Measurements from ENCODE around the gene PDZK1. TPM values are rescaled to one million over a fixed set of nuclear protein-coding genes. Genes with fewer than 3 reads are reported as not detected.

The PDZK1 gene
- total RNA-seq (under 1 TPM in 2 of 5 experiments, not detected in 3; 0.17 to 0.53 TPM), polyA plus RNA-seq (under 1 TPM in 1 of 2 donors, not detected in 1; 0.09 TPM), total RNA-seq (not detected)

DNA sequence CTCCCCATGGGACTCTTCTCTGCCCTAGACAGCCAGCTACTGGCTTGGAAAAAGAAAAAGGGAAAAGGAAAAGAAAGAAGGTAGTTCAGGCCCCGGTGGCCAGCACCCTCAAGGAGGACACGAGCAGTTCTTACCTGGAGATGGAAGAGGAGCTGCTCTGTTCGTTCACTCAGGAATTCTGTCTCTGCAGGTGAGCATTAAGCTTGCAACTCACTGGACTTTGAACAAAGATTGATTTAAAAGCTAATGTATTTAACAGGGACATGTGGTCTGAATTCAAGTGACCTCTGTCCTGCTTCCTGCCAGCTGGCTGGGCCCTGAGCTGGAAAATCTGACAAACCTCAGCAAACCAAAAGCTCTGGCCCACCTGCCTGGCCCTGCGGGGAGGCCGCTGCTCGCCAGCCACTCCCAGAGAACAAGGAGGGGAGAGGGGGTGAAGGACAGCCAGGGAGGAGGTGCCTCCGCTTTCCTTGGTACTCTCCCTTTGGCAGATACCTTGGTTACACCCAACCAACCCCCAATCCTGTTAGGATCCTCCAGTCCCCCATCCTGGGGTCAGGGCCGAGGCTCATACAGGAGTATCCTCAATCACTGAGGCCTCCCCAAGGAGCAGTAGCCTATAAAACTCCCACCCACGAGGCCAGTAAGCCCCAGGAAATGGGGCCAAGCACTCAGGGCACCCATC is at the start of gene PDZK1:
Gene PDZK1, minus strand, starts transcription at position 186 of the 685 bp plus-strand sequence. CDS start 19,347 bp downstream, outside the sequence.
- H3K9me3 ChIP-seq (ENCODE audit: control insufficient read depth in 2 of 3, low read length in 3 of 3) = no peaks in the 10 kb centered on the region
- no peaks in the 10 kb centered on the region for H3K9me3 Mint-ChIP-seq
- H3K4me1 Mint-ChIP-seq = peaks cover 0 to 5% (median 0%) of the 10 kb centered on the region in 7 donors
- H3K27ac Mint-ChIP-seq = no peak within 1 kb of the TSS
- H3K36me3 Mint-ChIP-seq = no peaks in the 10 kb centered on the region
- H3K36me3 ChIP-seq (ENCODE audit: control insufficient read depth in 2 of 3, insufficient read depth in 3 of 3, low read length in 3 of 3) = no peaks in the 10 kb centered on the region
- POLR2A ChIA-PET = no interaction called here
- H3K27ac ChIP-seq (ENCODE audit: low read depth, low read length) = no peak within 1 kb of the TSS
- DNase-seq (no peak), ATAC-seq (no peak)
- H3K27me3 Mint-ChIP-seq = peaks cover 0 to 20% (median 0%) of the 10 kb centered on the region in 5 donors
- H3K4me3 Mint-ChIP-seq = no peak within 1 kb of the TSS
- H3K4me3 ChIP-seq (ENCODE audit: low read length) = no peak within 1 kb of the TSS
- CTCF ChIA-PET = no interaction called here
- intact Hi-C loops (cut with micrococcal nuclease) = no loop called here
- H3K4me1 ChIP-seq (ENCODE audit: control insufficient read depth in 2 of 2, insufficient read depth in 2 of 2, low read length in 2 of 2) = no peaks in the 10 kb centered on the region
- no peaks in the 10 kb centered on the region for H3K27me3 ChIP-seq (ENCODE audit: control insufficient read depth in 2 of 2, insufficient read depth in 2 of 2, low read length in 2 of 2)

DNA sequence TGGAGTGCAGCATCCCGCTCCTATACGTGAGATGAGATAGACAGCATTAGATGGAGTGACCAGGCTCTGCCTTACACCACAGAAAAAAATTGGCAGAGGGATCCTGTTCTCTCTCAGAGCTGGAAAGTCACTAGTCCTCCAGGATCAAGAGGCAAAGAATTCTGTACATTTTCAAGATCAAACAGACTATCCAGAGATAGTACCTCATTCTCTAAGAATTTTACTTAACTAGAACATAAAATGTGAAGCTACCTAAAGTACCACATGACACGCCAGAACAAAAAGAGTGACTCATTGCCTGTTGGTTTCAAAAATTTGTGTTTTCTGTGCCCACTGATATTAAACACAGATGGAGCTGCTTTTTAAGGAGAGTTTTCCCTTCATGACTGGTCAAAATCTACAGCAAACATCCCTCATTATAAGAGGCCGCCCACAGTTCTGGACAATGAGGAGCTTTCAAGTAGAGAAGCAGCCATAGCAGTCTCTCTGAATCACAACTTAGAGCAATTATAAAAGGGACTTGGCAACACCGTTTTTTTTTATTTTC is 44.4 kb upstream of the PDZK1 start:
- Mint-ChIP-seq H3K4me1 (peaks cover 0 to 6% (median 0%) of the 10 kb centered on the region in 7 donors), H3K9me3 (no peaks in the 10 kb centered on the region), H3K36me3 (peaks cover 21 to 52% (median 32%) of the 10 kb centered on the region in 5 donors), H3K27ac (peak overlapping the region in 1 of 9 donors; percentile 55), H3K4me3 (no peak overlapping the region), H3K27me3 (no peaks in the 10 kb centered on the region)
- ChIA-PET CTCF (no interaction called here), POLR2A (no interaction called here)
- Histone ChIP-seq H3K9me3 (ENCODE audit: control insufficient read depth in 2 of 3, low read length in 3 of 3) (no peaks in the 10 kb centered on the region), H3K4me1 (ENCODE audit: control insufficient read depth in 2 of 2, insufficient read depth in 2 of 2, low read length in 2 of 2) (no peaks in the 10 kb centered on the region), H3K27me3 (ENCODE audit: control insufficient read depth in 2 of 2, insufficient read depth in 2 of 2, low read length in 2 of 2) (no peaks in the 10 kb centered on the region), H3K36me3 (ENCODE audit: control insufficient read depth in 2 of 3, insufficient read depth in 3 of 3, low read length in 3 of 3) (peaks cover 7 to 46% (median 7%) of the 10 kb centered on the region in 3 experiments), H3K4me3 (ENCODE audit: low read length) (no peak overlapping the region), H3K27ac (ENCODE audit: low read depth, low read length) (no peak overlapping the region)
- no peak for DNase-seq
- ATAC-seq = no peak
- intact Hi-C loops (cut with micrococcal nuclease) = no loop called here

DNA sequence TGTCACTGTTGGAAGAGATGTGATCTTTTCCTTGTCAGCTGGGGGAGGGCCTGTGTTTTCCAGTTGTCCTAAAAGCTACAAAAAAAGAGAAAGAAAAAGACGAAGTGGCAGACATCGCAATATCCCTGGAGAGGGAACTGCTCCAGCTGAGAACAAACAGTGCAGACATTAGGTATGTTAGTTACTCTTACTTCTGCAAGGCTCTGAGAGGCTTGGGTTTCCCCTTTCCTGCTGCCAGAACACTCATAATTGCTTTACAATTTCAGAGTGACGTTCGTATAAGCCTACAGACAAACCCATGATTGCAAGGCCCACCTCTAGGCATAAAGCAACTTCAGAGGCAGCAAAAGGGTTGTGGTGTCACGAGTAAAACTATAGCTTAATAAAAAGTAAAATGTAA is 43.3 kb upstream of the PDZK1 start:
- H3K4me1 Mint-ChIP-seq = peaks cover 0 to 6% (median 0%) of the 10 kb centered on the region in 7 donors
- no peak overlapping the region for H3K4me3 Mint-ChIP-seq
- Histone ChIP-seq H3K27me3 (ENCODE audit: control insufficient read depth in 2 of 2, insufficient read depth in 2 of 2, low read length in 2 of 2) (no peaks in the 10 kb centered on the region), H3K27ac (ENCODE audit: low read depth, low read length) (no peak overlapping the region), H3K36me3 (ENCODE audit: control insufficient read depth in 2 of 3, insufficient read depth in 3 of 3, low read length in 3 of 3) (peaks cover 7 to 49% (median 7%) of the 10 kb centered on the region in 3 experiments), H3K9me3 (ENCODE audit: control insufficient read depth in 2 of 3, low read length in 3 of 3) (no peaks in the 10 kb centered on the region), H3K4me3 (ENCODE audit: low read length) (no peak overlapping the region), H3K4me1 (ENCODE audit: control insufficient read depth in 2 of 2, insufficient read depth in 2 of 2, low read length in 2 of 2) (no peaks in the 10 kb centered on the region)
- no peaks in the 10 kb centered on the region for H3K27me3 Mint-ChIP-seq
- ATAC-seq (no peak), DNase-seq (no peak)
- H3K27ac Mint-ChIP-seq = no peak overlapping the region
- CTCF ChIA-PET = no interaction called here
- no peaks in the 10 kb centered on the region for H3K9me3 Mint-ChIP-seq
- peaks cover 16 to 51% (median 31%) of the 10 kb centered on the region in 5 donors for H3K36me3 Mint-ChIP-seq
- POLR2A ChIA-PET = no interaction called here
- intact Hi-C loops (cut with micrococcal nuclease) = no loop called here

DNA sequence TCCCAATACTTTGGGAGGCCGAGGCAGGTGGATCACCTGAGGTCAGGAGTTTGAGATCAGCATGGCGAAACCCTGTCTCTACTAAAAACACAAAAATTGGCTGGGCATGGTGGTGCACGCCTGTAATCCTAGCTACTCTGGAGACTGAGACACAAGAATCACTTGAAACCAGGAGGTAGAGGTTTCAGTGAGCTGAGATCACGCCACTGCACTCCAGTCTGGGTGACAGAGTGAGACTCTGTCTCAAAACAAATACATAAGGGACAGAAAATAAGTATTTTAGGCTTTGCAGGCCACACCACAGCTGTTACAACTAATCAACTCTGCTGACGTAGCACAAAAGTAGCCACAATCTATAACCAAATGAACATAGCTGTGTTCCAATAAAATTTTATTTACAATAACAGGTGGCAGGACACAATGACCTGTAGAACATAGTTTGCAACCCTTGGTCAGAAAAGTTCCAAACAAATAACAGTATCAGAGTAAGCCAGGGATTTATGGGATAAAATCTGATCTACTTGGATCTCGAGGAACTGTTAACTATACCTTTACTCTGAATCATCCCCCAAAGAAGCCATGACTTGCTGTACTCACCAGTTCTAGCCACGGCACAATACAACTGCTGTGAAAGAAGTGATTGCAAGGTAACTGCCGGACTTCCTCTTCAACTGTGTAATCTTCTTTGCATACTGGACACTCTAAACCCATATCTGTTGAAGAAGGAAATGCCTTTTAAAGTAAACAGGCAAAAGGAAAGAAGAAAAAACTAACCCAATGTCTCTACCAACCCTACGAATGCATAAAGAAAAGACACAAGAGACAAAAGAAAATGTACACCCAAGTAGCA is 40.5 kb upstream of the PDZK1 start:
- H3K9me3 Mint-ChIP-seq = no peaks in the 10 kb centered on the region
- Histone ChIP-seq H3K36me3 (ENCODE audit: control insufficient read depth in 2 of 3, insufficient read depth in 3 of 3, low read length in 3 of 3) (peaks cover 12 to 66% (median 14%) of the 10 kb centered on the region in 3 experiments), H3K27ac (ENCODE audit: low read depth, low read length) (no peak overlapping the region), H3K4me3 (ENCODE audit: low read length) (no peak overlapping the region), H3K9me3 (ENCODE audit: control insufficient read depth in 2 of 3, low read length in 3 of 3) (no peaks in the 10 kb centered on the region), H3K4me1 (ENCODE audit: control insufficient read depth in 2 of 2, insufficient read depth in 2 of 2, low read length in 2 of 2) (no peaks in the 10 kb centered on the region), H3K27me3 (ENCODE audit: control insufficient read depth in 2 of 2, insufficient read depth in 2 of 2, low read length in 2 of 2) (no peaks in the 10 kb centered on the region)
- H3K27me3 Mint-ChIP-seq = no peaks in the 10 kb centered on the region
- DNase-seq = no peak
- H3K36me3 Mint-ChIP-seq = peaks cover 33 to 71% (median 48%) of the 10 kb centered on the region in 5 donors
- ChIA-PET CTCF (no interaction called here), POLR2A (interaction anchor here (0.6 kb wide), 1 partner anchor 8 kb away, joined by 5 read pairs; no protein-coding TSS in a partner anchor)
- no peak overlapping the region for H3K4me3 Mint-ChIP-seq
- peaks cover 0 to 4% (median 0%) of the 10 kb centered on the region in 7 donors for H3K4me1 Mint-ChIP-seq
- H3K27ac Mint-ChIP-seq = peak overlapping the region in 1 of 9 donors; percentile 46
- ATAC-seq = no peak
- intact Hi-C loops (cut with micrococcal nuclease) = no loop called here

DNA sequence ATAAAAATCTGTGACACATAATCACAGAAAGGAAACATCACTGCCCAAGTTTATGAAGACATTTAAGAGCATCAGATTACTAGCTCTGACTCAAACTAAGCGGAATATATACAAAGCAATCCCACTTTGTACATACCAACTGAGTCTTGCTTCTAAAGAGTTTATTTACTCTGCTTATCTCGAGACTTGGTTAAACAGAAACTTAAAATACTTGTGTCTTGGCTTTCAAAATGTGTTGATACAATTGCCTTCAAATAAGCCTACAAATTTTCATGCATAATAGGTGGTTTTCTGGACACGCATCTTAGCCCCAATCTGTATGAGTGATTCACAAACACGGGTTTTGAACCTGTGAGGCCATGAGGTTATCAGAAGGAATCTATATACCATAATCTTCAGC is 33.1 kb upstream of the PDZK1 start:
- H3K4me1 ChIP-seq (ENCODE audit: control insufficient read depth in 2 of 2, insufficient read depth in 2 of 2, low read length in 2 of 2) = no peaks in the 10 kb centered on the region
- no peak overlapping the region for H3K27ac Mint-ChIP-seq
- H3K36me3 ChIP-seq (ENCODE audit: control insufficient read depth in 2 of 3, insufficient read depth in 3 of 3, low read length in 3 of 3) = peaks cover 6 to 28% (median 7%) of the 10 kb centered on the region in 3 experiments
- H3K4me3 Mint-ChIP-seq = no peak overlapping the region
- DNase-seq = no peak
- H3K9me3 ChIP-seq (ENCODE audit: control insufficient read depth in 2 of 3, low read length in 3 of 3) = no peaks in the 10 kb centered on the region
- H3K36me3 Mint-ChIP-seq = peaks cover 15 to 38% (median 30%) of the 10 kb centered on the region in 5 donors
- H3K27me3 Mint-ChIP-seq = no peaks in the 10 kb centered on the region
- H3K9me3 Mint-ChIP-seq = no peaks in the 10 kb centered on the region
- POLR2A ChIA-PET = no interaction called here
- intact Hi-C loops (cut with micrococcal nuclease) = no loop called here
- no peak overlapping the region for H3K27ac ChIP-seq (ENCODE audit: low read depth, low read length)
- CTCF ChIA-PET = no interaction called here
- H3K27me3 ChIP-seq (ENCODE audit: control insufficient read depth in 2 of 2, insufficient read depth in 2 of 2, low read length in 2 of 2) = no peaks in the 10 kb centered on the region
- no peak for ATAC-seq
- no peak overlapping the region for H3K4me3 ChIP-seq (ENCODE audit: low read length)
- H3K4me1 Mint-ChIP-seq = no peaks in the 10 kb centered on the region

DNA sequence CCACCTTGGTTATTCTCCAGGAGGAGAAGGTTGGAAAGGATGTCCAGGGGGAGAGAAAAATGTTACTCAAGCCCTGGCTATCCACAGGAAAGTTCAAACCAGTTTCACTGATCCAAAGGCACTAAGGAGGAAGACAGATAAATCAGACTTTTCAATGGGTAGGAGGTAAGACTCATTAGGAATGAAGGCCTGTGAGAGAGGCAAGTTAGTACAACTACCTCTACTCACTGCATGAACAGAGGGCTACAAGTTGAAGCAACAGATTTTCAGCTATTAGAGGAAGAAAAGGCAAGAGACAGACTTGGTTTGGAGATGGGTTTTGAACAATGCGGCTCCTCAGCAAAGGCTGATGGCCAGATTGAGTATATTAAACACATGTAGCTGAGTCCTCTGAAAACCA is 29.0 kb upstream of the PDZK1 start:
- no peak for ATAC-seq
- CTCF ChIA-PET = no interaction called here
- POLR2A ChIA-PET = no interaction called here
- Mint-ChIP-seq H3K27me3 (no peaks in the 10 kb centered on the region), H3K27ac (no peak overlapping the region), H3K4me3 (no peak overlapping the region), H3K9me3 (no peaks in the 10 kb centered on the region), H3K36me3 (peaks cover 0 to 4% (median 3%) of the 10 kb centered on the region in 5 donors), H3K4me1 (peaks cover 0 to 6% (median 0%) of the 10 kb centered on the region in 7 donors)
- intact Hi-C loops (cut with micrococcal nuclease) = no loop called here
- Histone ChIP-seq H3K36me3 (ENCODE audit: control insufficient read depth in 2 of 3, insufficient read depth in 3 of 3, low read length in 3 of 3) (peaks cover 0 to under 1% (median 0%) of the 10 kb centered on the region in 3 experiments), H3K4me3 (ENCODE audit: low read length) (no peak overlapping the region), H3K27me3 (ENCODE audit: control insufficient read depth in 2 of 2, insufficient read depth in 2 of 2, low read length in 2 of 2) (no peaks in the 10 kb centered on the region), H3K4me1 (ENCODE audit: control insufficient read depth in 2 of 2, insufficient read depth in 2 of 2, low read length in 2 of 2) (no peaks in the 10 kb centered on the region), H3K27ac (ENCODE audit: low read depth, low read length) (no peak overlapping the region), H3K9me3 (ENCODE audit: control insufficient read depth in 2 of 3, low read length in 3 of 3) (no peaks in the 10 kb centered on the region)
- DNase-seq = no peak

Measured in naive thymus-derived CD4-positive, alpha-beta T cell (primary cell).